Glutamatergic neuron (in vitro differentiated cells): Measurements from ENCODE around the gene TEAD4. TPM values are rescaled to one million over a fixed set of nuclear protein-coding genes. Genes with fewer than 3 reads are reported as not detected.

ENCODE experiments used
- DNase-seq: peaks from one replicate; pipeline ENCODE4 v3.0.0; 2022
- H3K27ac Mint-ChIP-seq: one replicate; pipeline ENCODE4 v1.8.0; 2020; ENCODE audit warnings: mild to moderate bottlenecking, mixed read lengths, inconsistent platforms; ENCODE audit not compliant: unreplicated experiment
- H3K27me3 Mint-ChIP-seq: one replicate; pipeline ENCODE4 v1.8.0; 2020; ENCODE audit warnings: mild to moderate bottlenecking, moderate library complexity, mixed read lengths, inconsistent platforms; ENCODE audit not compliant: unreplicated experiment
- H3K36me3 Mint-ChIP-seq: one replicate; pipeline ENCODE4 v1.8.0; 2020; ENCODE audit warnings: mild to moderate bottlenecking, mixed read lengths, inconsistent platforms; ENCODE audit not compliant: unreplicated experiment
- H3K4me1 Mint-ChIP-seq: one replicate; pipeline ENCODE4 v1.8.0; 2020; ENCODE audit warnings: mild to moderate bottlenecking, low read depth, mixed read lengths, inconsistent platforms; ENCODE audit not compliant: unreplicated experiment
- H3K4me3 Mint-ChIP-seq: one replicate; pipeline ENCODE4 v1.8.0; 2020; ENCODE audit warnings: mild to moderate bottlenecking, mixed read lengths, inconsistent platforms; ENCODE audit not compliant: unreplicated experiment
- H3K9me3 Mint-ChIP-seq: one replicate; pipeline ENCODE4 v1.8.0; 2020; ENCODE audit warnings: mild to moderate bottlenecking, moderate library complexity, mixed read lengths, inconsistent platforms; ENCODE audit not compliant: unreplicated experiment
- CTCF ChIP-seq: fragments of 200-600 bp; sonication (generic); IDR thresholded peaks from one replicate; pipeline ENCODE4 v1.5.0; 2021; ENCODE audit not compliant: partially characterized antibody, unreplicated experiment
- total RNA-seq: library from RNA; stranded (reverse); fragmentation: NEBNext Ultra II Directional; extraction: Animal tissue kit (Norgen Biotek cat#: 25700); gene quantifications from one replicate; pipeline ENCODE4 v1.2.1, GENCODE V29; 2021; ENCODE audit not compliant: unreplicated experiment

The TEAD4 gene
- total RNA-seq, 1 donor from 2014 or later, result 3.8 TPM

DNA sequence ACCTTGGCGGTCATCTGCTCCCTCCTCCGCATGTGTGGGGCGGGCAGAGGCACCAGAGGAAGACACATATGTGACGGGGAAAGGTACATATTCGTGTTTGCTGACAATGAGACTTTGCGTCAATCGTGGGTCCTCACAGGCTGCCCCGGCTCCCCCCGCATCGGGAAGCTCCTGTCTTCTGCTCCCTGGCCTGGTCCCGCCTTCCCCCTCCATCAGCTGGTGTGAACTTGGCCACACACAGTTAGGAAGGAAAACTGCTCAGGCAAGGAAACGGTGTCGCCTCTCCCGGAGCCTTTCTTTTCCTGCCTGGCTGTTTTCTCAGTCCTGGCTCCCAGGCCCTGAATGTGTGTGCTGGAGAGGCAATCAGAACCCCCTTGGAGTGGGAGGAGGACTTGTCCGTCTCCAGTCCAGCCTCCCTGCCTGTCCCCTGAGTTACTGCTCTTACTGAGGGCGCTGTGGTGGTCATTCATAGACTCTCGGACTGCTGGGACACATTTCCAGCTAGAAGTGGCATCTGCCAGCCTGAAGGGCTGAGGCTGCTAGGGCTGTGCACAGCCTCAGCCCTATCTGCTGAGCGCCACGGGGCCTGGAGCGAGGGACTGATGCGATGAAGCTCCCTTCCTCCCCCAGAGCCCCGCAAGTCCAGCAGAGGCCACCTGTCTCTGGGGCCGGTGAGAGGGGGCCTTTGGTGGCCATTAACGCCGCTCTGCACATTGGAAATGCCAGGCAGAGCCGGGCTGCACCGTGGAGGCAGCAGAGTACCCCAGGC, 73.8 kb downstream of the TEAD4 start:
- H3K4me3 Mint-ChIP-seq, result no peak overlapping the region
- H3K27ac Mint-ChIP-seq, result no peak overlapping the region
- H3K27me3 Mint-ChIP-seq, result peaks cover 11% of the 10 kb centered on the region
- DNase-seq, result no peak
- peaks cover 6% of the 10 kb centered on the region for H3K9me3 Mint-ChIP-seq
- TF ChIP-seq CTCF, result no peak
- H3K4me1 Mint-ChIP-seq, result peaks cover 28% of the 10 kb centered on the region
- no peaks in the 10 kb centered on the region for H3K36me3 Mint-ChIP-seq

GRCh38 chr12:3033539-3033867, 74.3 kb downstream of the TEAD4 start:
- Mint-ChIP-seq H3K36me3 (no peaks in the 10 kb centered on the region), H3K27me3 (peaks cover 11% of the 10 kb centered on the region), H3K27ac (no peak overlapping the region), H3K9me3 (peaks cover 6% of the 10 kb centered on the region), H3K4me3 (peak overlapping the region; percentile 52), H3K4me1 (peaks cover 28% of the 10 kb centered on the region)
- DNase-seq, result no peak
- TF ChIP-seq CTCF, result no peak

- DNase-seq, result peak; percentile 85
- no peak overlapping the region for H3K27ac Mint-ChIP-seq
- peaks cover 15% of the 10 kb centered on the region for H3K27me3 Mint-ChIP-seq
- peak; percentile 80 for TF ChIP-seq CTCF
- peaks cover 31% of the 10 kb centered on the region for H3K4me1 Mint-ChIP-seq
- peak overlapping the region; percentile 52 for H3K4me3 Mint-ChIP-seq
- no peaks in the 10 kb centered on the region for H3K36me3 Mint-ChIP-seq
- H3K9me3 Mint-ChIP-seq, result peaks cover 9% of the 10 kb centered on the region
Observed at GRCh38 chr12:3034067-3034750, 75.0 kb downstream of the TEAD4 start.

DNA sequence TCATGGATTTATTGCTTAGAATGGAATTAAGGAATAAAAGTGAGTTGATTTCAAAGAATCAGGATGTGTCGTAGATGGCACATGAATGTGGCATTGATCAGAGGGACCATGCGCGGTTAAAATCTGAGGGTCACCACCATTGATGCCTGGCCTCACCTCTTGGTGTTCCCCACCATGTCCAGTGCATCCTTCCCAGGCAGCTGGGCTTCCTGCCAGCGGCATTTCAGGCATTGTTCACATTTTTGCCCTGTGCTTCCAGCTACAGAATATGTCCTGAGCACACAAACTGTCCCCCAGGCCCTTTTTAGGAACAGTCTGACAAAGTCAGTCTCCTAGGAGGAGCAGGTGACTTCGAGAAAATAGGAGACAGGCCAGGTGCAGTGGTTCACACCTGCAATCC, 76.0 kb downstream of the TEAD4 start:
- no peaks in the 10 kb centered on the region for H3K36me3 Mint-ChIP-seq
- peaks cover 31% of the 10 kb centered on the region for H3K4me1 Mint-ChIP-seq
- H3K9me3 Mint-ChIP-seq, result peaks cover 9% of the 10 kb centered on the region
- DNase-seq, result no peak
- H3K27ac Mint-ChIP-seq, result no peak overlapping the region
- no peak overlapping the region for H3K4me3 Mint-ChIP-seq
- H3K27me3 Mint-ChIP-seq, result peaks cover 15% of the 10 kb centered on the region
- no peak for TF ChIP-seq CTCF
